GM18517 (cell line): ENCODE measurements around the gene SNRPD1.
A peak's percentile ranks its signal among the peaks of the same experiment; 100 is the strongest.
"Not testable (repeated sequence)": the region's sequence is repeated elsewhere in the genome, so short reads cannot be mapped to it uniquely, and the experiment has no call there.

Experiments used
- ATAC-seq: cut with Tn5 transposase; IDR thresholded peaks from one replicate; pipeline ENCODE4 v1.9.1; 2021; ENCODE audit warnings: mild to moderate bottlenecking, moderate library complexity; ENCODE audit not compliant: unreplicated experiment

The SNRPD1 gene

DNA sequence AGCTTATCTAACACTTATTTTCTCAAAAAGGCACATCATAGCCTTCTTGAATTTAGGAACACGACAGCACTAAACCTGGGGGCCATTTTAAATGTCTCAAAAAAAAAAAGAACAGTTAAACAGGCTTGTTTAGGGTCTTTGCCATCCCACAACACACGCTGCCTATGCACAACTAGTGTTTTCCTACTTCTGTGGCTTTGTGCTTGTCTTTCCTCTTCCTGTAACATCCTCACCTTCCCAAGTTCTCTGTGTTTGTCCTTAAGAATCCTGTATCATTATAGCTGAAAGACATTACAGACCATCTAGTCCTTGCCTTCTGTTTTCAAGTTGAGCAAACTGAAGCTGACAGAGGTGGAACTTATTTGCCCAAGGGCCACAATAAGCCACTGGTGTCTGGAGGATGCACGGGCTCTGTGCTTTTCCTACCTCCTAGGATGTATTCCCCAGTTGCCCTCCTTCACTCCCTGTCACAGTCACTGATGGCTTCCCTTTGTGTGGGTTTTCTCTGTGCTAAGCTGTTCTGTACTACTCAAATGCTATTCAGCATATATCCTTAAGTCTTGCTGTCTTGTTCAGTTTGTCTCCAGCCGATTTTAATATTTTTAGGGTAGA lies 22.6 kb downstream of the SNRPD1 start:
- no peak for ATAC-seq

DNA sequence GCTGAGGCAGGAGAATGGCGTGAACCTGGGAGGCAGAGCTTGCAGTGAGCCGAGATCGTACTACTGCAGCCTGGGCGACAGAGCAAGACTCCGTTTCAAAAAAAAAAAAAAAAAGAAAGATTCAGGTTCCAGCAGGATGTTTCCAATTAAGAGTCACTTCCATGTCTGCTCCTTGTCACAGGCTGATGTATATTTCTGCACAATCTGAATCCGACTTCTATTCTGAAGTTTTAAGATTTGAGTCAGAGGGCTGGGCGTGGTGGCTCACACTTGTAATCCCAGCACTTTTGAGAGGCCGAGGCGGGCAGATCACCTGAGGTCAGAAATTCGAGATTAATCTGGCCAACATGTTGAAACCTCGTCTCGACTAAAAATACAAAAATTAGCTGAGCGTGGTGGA lies 24.7 kb downstream of the SNRPD1 start:
- ATAC-seq = no peak

DNA sequence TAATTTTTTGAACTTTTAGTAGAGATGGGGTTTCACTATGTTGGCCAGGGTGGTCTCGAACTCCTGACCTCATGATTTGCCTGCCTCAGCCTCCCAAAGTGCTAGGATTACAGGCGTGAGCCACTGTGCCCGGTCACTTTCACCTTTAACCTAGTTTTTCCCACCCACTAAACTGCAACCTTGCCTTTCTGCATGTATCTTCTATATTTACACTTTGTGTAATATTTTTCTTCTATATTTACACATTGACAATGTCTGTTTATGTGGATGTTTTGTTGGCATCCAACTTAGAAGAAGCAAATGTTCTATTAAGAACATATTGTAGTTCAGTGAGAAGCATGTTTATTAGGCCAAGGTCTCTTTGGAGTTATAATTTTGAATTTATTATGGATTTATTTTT lies 26.7 kb downstream of the SNRPD1 start:
- ATAC-seq = no peak

DNA sequence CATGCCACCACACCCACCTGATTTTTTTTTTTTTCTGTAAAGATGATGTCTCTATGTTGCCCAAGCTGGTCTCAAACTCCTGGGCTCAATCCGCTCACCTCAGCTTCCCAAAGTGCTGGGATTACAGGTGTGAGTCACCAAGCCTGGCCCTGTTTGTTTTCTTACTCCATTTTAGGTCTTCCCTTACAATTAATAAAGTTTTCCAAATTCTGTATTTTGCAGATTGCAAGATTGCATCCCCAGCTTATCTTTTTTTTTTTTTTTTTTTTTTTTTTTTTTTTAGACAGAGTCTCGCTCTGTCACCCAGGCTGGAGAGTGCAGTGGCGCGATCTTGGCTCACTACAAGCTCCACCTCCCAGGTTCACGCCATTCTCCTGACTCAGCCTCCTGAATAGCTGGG lies 28.3 kb downstream of the SNRPD1 start:
- ATAC-seq = not testable (repeated sequence)

DNA sequence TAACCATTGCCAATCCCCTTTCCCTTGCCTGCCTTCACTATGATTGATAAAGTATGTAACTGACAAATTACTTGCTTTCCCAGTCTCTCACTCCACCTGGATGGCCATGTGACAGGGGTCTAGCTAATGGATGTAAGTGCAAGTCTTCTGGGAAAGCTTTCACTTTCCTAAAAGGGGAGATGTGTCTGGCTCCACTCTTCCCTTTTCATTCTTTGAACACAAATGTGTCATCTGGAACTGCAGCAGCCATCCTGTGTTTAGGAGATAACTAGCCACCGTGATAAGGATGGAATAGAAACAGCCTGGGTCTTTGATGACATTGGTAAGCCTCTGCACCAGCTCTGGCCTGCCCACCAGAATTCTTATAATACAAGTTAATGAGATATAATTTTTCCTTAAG lies 38.2 kb downstream of the SNRPD1 start:
- ATAC-seq = no peak

DNA sequence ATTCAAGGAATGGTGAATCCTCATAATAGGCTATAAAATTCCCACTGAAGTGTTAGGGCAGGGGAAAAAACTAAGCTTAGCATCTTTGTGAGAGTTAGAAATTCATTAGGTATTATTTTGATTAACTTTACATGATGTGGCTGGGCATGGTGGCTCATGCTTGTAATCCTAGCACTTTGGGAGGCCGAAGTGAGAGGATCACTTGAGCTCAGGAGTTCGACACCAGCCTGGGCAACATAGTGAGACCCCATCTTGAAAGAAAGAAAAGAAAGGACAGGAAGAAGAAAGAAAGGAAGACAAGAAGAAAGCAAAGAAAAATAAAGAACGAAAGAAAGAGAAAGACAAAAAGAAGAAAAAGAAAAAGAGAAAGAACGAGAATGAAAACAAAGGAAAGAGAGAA lies 40.0 kb downstream of the SNRPD1 start:
- ATAC-seq = no peak

DNA sequence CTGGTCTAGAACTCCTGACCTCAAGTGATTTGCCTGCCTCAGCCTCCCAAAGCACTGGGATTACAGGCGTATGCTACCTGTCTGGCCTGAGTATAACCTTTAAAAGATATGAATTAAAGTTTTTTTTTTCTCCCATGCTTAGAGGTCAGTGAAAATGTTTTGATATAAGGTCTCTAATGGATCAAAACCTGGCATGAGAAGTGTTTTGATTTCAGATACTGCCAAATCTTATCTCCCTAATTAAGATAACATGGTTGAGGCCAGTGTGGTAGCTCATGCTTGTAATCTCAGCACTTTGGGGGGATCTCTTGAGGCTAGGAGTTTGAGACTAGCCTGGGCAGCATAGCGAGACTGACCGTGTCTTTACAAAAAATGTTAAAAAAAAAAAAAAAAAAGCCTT lies 41.2 kb downstream of the SNRPD1 start:
- ATAC-seq = no peak

DNA sequence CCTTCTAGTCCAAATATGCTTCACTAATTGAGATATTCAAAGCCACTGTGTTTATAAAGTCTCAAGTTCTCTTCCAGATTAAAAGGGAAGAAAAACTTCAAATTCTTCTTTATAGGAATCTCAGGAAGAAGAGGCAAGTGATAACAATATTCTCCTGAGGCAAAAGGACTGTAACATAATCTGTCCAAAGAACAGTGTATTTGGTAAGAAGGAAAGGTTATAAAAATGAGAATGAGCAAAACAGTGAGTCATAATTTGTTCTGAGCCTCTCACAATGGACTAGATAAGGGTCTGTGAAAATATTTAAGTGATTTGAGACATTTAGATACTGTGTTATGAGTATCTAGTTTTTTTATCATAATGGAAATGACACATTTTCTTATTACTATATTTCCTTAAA lies 44.3 kb downstream of the SNRPD1 start:
- no peak for ATAC-seq

DNA sequence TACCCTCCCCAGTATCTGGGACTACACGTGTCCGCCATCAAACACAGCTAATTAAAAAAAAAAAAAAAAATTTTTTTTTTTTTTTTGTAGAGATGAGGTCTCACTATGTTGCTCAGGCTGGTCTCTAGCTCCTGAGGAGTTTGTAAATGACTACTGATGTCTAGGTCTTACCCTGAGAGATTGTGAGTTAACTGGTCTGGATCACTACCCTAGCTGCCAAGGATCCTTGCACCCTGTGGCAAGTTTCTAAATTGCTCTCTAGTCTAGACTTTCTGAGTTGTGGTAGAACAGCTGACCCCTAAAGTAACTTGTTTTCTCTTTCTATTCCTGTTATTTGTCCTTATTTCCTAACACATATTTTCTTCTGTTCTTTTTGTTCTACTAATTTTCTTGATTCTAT lies 48.0 kb downstream of the SNRPD1 start:
- no peak for ATAC-seq

DNA sequence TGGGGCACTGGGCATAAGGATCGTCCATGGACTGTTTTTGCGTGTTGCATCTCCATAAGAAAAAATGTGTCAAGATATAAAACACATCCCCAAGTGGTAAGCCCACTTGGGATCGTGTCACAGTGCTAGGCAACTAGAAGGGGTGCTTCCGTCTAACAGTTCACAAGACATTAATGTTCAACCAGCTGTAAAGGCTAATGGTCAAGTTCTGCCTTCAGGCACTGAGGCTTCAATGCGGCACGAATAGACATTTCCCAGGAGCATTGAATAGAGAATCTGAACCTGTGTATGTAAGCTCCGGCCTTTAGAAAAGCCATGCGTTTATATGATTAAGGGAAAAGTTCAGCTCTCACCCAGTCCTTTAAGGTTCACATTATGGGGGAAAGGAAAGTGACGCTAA lies 50.5 kb downstream of the SNRPD1 start:
- ATAC-seq = no peak

DNA sequence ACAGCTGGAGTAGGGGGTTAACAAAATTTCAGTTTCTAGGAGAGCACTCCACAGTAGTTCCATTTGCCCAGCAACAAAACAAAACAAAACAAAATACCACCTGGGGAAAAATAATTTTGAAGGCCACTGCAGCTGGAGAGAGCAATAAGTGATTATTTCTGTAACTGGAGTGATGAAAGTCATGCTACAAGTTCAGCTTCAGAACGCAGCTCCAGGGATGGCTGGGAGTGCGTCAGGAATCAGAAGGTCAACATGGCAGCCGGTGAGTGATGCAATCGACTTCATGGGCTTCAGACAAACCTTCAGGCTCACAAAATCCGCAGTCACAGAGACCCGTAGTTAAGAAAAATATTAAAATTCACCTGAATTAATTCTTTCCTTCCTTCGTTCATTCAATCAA lies 51.5 kb downstream of the SNRPD1 start:
- no peak for ATAC-seq

DNA sequence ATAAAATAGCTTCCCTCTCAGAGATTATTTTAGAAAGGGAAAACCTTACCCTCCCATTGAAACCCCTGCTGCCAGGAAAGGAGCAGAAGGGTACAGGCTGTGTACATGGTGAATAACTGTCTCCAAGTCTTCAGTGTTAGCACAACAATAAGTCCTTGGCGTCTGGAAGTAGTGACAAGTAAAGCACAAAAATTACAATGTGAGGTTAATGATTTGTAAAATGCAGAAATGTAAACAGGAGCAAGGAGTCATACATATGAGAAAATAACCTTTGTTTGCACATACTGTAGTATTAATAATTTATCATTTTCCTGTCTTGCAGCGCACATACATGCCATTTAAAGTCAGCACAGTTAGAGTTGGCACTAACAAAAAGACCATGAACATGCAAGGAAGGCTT lies 52.0 kb downstream of the SNRPD1 start:
- no peak for ATAC-seq

DNA sequence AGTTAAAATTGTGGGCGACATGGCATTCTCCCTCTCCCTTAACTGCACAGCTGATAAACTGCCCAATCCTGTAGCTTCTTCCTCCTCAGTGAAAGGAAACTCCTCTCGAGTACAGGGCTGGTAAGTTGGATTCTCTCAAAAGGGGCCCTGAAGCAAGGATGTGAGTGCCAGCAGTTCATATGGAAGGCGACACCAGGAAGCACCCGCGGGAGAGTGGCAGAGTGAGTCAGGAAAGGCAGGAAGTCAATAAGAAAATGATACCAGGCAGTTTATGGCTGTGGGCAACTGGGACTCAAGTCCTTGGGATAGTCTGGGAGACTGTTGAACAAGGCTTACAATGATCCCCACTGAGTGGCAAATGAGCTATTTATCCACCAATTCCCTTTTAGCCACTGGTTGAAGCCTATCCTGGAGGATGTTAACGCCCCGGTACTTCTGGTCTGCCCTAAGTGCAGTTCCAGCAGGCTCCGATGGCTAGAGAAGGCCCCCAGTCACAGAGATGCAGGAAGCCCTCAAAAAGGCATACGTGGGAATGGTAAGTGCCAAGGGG lies 57.7 kb downstream of the SNRPD1 start:
- no peak for ATAC-seq

DNA sequence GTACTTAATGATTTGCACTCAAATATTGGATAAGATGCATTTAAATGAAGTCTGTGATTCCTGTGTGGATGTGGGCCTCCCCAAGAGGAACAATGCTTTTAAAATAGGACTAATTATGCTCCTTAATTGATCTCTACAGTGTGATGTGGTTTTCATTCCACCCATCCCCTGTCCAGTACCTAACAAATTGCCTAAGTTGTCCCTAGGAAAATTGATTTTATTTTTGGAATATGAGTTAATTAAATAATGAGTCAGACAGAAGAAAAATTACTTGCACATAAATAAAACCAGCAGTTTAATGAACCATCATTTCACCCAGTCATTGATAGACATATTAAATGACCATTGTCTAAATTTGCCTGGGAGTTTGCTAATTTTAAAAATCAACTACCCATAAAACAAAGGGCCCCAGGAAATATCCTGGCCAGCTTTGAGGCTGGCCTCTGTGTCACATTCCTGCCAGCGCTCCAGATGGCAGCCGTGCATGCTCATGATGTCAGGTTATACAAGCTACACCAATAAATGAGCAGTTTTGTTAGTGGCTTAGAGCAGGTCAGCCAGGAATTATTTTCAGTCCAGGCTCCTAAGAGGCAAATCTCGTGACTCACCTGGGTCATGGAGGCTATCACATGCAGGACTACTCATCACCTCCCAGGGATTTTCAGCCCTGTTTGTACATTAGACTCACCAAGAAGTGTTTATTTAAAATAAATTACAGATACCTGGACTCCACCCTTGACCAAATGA lies 60.6 kb downstream of the SNRPD1 start:
- no peak for ATAC-seq

DNA sequence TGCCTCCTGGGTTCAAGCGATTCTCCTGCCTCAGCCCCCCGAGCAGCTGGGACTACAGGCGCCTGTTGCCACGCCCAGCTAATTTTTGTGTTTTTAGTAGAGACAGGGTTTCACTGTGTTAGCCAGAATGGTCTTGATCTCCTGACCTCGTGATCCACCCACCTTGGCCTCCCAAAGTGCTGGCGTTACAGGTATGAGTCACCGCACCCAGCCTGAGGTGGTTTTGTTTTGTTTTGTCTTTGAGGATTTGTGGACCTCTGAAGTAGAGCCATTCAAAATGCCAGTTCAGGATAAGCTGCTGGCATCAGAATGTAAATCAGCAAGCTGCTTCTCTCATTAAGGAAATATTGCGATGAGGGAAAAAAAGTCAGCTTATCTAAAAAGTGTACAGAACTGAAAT lies 63.2 kb downstream of the SNRPD1 start:
- not testable (repeated sequence) for ATAC-seq

DNA sequence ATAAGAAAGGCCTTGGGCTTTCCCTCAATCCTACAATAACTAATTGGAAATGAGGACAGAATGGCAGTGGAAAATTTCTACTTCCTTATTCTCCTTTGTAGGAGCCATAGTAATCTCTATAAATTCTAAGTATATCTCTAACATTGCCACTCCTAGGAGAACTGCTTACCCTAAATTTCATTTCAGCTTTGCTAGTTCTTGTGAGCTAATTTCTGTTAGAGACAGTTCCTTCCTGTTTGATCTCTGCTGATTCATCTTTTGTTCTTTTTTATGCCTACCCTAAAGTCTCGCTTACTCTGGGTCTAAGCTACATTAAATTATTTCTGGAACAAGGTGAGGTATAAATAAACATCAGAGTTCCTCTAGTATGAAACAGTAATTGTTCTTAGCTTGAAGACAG lies 66.7 kb downstream of the SNRPD1 start:
- no peak for ATAC-seq

DNA sequence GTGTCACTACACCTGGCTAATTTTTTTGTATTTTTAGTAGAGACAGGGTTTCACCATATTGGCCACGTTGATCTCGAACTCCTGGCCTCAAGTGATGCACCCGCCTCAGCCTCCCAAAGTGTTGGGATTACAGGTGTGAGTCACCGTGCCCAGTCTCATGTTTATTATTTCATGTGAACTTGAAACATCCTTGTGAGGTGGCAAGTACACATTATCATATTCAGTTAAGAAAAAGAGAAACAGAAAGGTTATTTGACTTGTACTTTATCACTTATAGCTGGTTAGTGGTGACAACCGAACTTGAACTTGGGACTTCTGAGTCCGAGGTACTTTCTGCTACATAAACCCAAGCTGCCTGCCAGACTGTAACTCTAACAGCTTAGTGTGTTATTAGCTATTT lies 68.0 kb downstream of the SNRPD1 start:
- ATAC-seq = no peak

DNA sequence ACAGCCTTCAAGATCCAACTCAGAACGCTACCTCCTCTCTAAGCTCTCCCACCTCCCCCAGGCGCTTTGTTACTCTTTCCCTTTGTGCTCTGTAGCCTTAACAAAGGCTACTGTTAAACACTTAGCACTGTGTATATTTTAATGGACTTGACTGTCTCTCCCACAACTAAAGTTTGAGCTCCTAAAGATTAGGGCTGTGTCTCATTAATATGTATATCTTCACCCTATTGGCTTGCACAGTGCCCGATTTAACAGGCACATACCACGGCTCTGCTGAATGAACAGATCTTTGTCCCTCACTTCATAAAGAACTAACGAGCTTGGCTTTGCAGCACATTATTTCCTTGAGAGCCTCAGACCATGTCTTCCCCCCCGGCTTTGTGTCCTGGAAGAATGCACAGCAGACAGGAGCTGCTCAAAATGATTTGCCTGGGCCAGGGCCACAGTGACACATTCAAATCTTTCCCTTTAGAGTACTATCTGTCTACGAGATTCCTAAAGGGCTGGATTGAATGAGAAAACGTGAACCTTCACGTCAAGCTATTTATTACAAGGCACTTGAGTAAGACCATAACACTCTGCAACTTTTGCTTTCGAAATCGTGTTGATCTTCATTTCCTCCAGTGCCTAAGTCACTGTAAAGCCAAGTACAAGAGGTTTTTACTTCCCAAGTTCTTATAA lies 70.4 kb downstream of the SNRPD1 start:
- ATAC-seq = peak; percentile 38
